ENCODE measurements around the gene CASQ2. TPM values are rescaled to one million over a fixed set of nuclear protein-coding genes. Genes with fewer than 3 reads are reported as not detected.

The CASQ2 gene
- total and polyA plus RNA-seq, 10 of the 15 experiments (the other 5 are each of a cell fraction or from before 2014, with no cell fraction given) = not detected

- no peak for TF ChIP-seq E2F8 (IDR thresholded peaks at IDR 0.05; ENCODE audit: low read depth, partially characterized antibody)
- TF ChIP-seq CBFB (IDR thresholded peaks at IDR 0.05; ENCODE audit: low read depth) = no peak
- no peak for TF ChIP-seq EZH2 (IDR thresholded peaks at IDR 0.05; ENCODE audit: borderline replicate concordance, control insufficient read depth, low read depth, low read length)
- no peak for TF ChIP-seq SMARCA5 (IDR thresholded peaks at IDR 0.05)
- no peak for TF ChIP-seq GABPA (IDR thresholded peaks at IDR 0.05; ENCODE audit: low read depth)
- no peak for TF ChIP-seq RB1 (IDR thresholded peaks at IDR 0.05; ENCODE audit: borderline replicate concordance)
- TF ChIP-seq FOXK2 (IDR thresholded peaks at IDR 0.05) = no peak
- TF ChIP-seq PRDM15 (CRISPR knock-in tag; IDR thresholded peaks at IDR 0.05) = no peak
- peak; percentile 59; the same call in 1 of the 2 replicates for TF ChIP-seq SMC3 (IDR thresholded peaks at IDR 0.05; ENCODE audit: borderline replicate concordance, low read length)
- no peak for TF ChIP-seq EGR1 (IDR thresholded peaks at IDR 0.05; ENCODE audit: borderline replicate concordance in 1 of 2, low read depth in 2 of 2, low read length in 2 of 2)
- TF ChIP-seq PBX3 (IDR thresholded peaks at IDR 0.05; ENCODE audit: insufficient replicate concordance, low read depth, low read length) = no peak
- TF ChIP-seq RAD21 (IDR thresholded peaks at IDR 0.05; ENCODE audit: insufficient read depth, low read depth, low read length) = peak; percentile 55
Measured at GRCh38 chr1:115764541-115764940, 4.0 kb downstream of the CASQ2 start (continued).
